Measurements from ENCODE around the gene ITGB1BP1.

DNA sequence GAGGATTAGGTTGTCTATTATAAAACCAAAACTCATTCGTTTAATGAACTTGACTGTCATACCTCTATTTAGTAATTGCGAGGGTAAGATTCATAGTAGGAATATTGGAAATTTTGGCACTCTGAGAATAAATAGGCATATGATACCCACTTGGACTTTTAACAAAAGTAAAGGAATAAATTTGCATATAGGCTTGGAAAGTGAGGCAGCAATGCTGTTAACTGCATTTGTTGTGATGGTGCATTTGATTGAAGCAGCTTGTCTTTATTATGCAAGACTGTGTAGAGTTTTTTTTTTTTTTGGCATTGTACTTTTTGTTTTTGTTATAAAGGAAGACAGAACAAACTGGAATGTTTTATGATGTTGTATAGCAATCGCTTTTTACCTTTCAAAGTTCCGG, 18.9 kb downstream of the ITGB1BP1 start:
- TF ChIP-seq SP1 (IDR thresholded peaks at IDR 0.05), result no peak
- no peak for TF ChIP-seq PKNOX1 (IDR thresholded peaks at IDR 0.05)
- TF ChIP-seq SUZ12 (IDR thresholded peaks at IDR 0.05), result no peak
- no peak for TF ChIP-seq BHLHE40 (IDR thresholded peaks at IDR 0.05; ENCODE audit: borderline replicate concordance)
- TF ChIP-seq NFRKB (IDR thresholded peaks at IDR 0.05), result no peak
- TF ChIP-seq FOXM1 (IDR thresholded peaks at IDR 0.05; ENCODE audit: borderline replicate concordance), result no peak
- TF ChIP-seq ZNF384 (IDR thresholded peaks at IDR 0.05), result no peak
- no peak for TF ChIP-seq FOXK2 (IDR thresholded peaks at IDR 0.05)
- no peak for TF ChIP-seq ELF4 (IDR thresholded peaks at IDR 0.05)
- no peak for TF ChIP-seq FOXA1 (IDR thresholded peaks at IDR 0.05)
- no peak for TF ChIP-seq HDGF (IDR thresholded peaks at IDR 0.05; ENCODE audit: borderline replicate concordance)
- no peak for TF ChIP-seq TARDBP (IDR thresholded peaks at IDR 0.05)
- TF ChIP-seq LEF1 (IDR thresholded peaks at IDR 0.05; ENCODE audit: borderline replicate concordance), result no peak
- TF ChIP-seq L3MBTL2 (conservative IDR thresholded peaks at IDR 0.05), result no peak

All from HEK293T (cell line).